HG02759 (cell line): ENCODE data around the gene PLCB1.
A peak's percentile ranks its signal among the peaks of the same experiment; 100 is the strongest.
"Not testable (repeated sequence)": the region's sequence is repeated elsewhere in the genome, so short reads cannot be mapped to it uniquely, and the experiment has no call there.

Source experiments
- ATAC-seq: cut with Tn5 transposase; IDR thresholded peaks from one replicate; pipeline ENCODE4 v1.9.1; 2021; ENCODE audit warnings: mild to moderate bottlenecking, moderate library complexity; ENCODE audit not compliant: unreplicated experiment

Gene PLCB1

GRCh38 chr20:8431538-8432434, 299.7 kb downstream of the PLCB1 start:
- ATAC-seq = no peak

GRCh38 chr20:8432435-8433148, 300.5 kb downstream of the PLCB1 start:
- no peak for ATAC-seq

DNA sequence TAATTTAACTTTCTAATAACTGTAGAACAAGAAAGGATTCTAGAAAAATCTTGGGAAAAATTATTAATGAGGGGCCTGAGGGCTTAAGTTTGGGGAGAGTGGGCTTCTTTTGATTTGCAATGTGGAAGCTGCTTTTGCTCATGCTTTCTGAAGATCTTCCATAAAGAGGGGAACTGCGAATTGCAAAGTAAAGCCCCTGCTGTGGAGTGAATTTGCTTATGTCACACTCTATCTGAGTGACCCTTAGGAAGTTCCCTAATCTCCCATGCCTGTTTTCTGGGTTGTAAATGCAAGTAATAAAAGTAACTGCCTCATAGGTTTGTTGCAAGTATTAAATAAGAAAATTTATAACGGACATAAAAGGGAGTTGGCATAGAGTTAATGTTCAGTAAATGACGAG, 301.2 kb downstream of the PLCB1 start:
- ATAC-seq = no peak

- ATAC-seq = no peak
Observed at GRCh38 chr20:8434326-8434876, 302.3 kb downstream of the PLCB1 start.

DNA sequence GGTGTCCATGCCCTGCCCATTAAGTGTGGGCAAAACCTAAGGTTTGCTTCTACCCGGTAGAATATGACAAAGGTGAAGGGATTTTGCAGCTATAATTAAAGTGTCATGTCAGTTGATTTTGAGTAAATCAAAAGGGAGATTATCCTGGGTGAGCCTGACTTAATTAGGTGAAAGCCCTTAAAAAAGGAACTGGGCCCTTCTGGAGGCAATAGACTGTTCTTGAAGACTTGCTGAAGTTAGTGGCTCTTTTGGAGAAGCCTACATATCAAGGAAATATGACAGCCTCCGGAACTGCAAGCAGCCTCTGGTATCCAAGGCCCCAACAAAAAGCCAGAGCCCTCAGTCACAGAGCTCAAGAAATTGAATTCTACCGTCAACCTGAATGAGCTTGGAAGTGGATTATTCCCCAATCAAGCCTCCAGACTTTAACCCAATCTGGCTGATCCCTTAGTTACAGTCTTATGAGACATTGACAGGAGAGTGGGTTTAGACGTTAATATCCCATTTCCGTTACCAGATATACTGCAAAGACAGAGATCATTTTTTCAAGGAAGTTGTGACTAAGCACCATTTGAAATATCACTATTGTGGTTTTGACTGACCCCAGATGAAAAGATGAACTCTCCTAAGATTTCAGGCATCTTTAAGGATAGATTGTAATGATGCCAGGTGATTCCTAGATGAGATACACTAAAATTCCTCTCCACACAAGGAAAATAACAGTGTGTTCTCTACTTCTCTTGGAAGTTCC, 303.4 kb downstream of the PLCB1 start:
- no peak for ATAC-seq

GRCh38 chr20:8436938-8437337, 304.9 kb downstream of the PLCB1 start:
- not testable (repeated sequence) for ATAC-seq

DNA sequence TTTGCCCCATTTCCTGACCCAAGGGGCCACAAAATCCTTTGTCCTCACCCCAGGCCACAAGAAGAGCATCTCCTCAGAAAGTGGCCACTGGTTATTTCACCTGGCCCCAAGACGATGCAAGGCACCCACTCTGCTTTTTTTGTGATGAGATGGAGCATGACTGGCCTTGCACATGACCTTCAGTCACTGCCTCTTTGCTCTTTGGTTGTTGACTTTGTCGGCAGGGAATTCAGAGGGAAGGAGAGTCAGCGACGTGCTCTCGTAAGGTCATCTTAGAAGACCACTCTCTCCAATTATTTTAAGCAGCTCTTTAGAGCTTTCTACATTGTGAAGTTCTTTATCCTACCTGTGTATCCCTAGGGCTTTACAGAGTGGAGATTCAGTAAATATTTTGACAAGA, 306.7 kb downstream of the PLCB1 start:
- ATAC-seq = no peak

DNA sequence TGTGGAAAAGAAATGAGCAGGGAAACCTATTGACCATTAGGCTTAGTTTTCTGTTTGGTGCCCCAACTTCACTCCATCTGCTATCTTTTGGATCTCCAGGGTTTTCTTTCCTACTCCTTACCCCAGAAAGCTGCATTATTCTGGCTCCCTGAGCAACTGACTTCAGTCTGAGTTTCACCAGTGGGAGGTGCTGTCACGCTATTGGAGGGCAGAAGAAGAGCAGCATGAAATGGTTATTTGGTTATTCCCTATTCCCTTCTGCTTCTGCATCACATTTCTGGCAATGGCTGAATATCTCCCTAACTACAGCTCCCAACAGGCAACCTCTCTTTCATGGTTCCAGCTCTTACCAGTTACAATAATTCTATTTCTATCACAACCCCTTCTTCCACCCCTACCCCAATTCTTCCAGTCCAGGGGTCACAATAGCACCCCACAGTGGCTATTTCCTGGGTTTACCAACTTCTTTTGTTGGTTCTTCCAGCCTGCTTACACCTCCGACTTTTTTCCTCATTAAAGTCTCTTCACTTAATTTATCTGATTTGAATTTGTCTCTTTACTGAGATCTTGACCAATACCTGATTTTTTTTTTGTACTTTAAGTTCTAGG, 311.5 kb downstream of the PLCB1 start:
- ATAC-seq = no peak

DNA sequence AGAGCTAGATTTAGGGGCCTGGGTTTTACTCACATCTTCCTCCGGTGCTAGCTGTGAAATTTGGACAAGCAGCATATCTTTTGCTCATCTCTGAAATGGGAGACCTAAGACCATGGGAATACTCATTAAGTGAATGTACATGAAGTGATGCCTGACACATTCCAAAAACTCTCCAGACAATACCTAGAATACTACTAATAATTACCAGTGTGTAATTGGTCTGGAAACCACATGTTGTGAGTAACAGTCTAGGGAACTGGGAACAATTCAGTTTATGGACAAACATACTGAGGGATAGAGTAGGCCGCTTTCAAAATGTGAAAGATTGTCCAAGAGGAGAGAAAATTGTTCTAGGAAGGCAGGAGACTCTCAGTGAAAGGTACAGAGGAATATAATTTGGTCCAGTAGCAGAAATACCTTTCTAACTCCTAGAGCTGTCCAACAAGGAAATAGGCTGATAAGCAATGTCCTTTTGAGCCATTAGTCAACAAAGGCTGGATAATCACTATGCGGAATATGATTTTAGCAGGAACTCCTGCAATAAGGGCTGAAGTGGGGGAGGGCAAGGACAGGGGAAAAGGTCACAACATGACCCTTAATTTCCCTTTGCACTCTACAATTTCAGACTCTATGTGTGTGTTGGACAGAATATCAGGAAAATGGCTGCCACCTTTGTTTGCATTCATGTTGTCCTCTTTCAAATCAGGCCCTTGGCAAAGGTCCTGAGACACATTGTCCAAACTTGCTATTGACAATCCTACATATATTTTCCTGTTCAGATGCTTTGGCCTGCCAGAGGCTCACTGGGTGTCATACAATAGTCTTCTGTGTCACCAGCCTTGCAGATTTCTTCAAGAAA, 315.4 kb downstream of the PLCB1 start:
- ATAC-seq = no peak

GRCh38 chr20:8449123-8449522, 317.1 kb downstream of the PLCB1 start:
- ATAC-seq = no peak

- peak; percentile 79 for ATAC-seq
Observed at GRCh38 chr20:8454137-8454712, 322.2 kb downstream of the PLCB1 start.

GRCh38 chr20:8456765-8457164, 324.7 kb downstream of the PLCB1 start:
- ATAC-seq = no peak

DNA sequence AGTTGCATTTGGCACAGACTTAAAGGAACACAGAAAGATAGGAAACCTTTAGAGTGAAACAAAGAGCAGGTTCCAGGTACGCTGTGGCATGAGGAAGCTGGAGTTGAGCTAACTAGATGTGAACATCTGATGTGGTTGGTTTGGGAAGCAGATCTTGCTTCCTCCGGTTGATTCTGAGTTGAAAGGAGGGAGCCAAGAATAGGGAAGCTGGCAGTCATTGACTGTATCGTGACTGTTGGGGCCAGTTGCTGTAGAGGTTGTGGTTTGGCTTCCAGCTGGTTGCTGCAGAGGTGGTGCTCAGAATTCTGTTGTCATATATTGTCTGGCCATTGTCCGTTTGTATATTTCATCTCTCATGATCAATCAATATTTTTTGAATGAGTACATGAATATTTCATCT, 325.9 kb downstream of the PLCB1 start:
- ATAC-seq = no peak

- no peak for ATAC-seq
Observed at GRCh38 chr20:8461186-8461585, 329.1 kb downstream of the PLCB1 start.

- no peak for ATAC-seq
Observed at GRCh38 chr20:8464368-8464767, 332.3 kb downstream of the PLCB1 start.

GRCh38 chr20:8466781-8467180, 334.7 kb downstream of the PLCB1 start:
- ATAC-seq = not testable (repeated sequence)

GRCh38 chr20:8470156-8470555, 338.1 kb downstream of the PLCB1 start:
- ATAC-seq = no peak

- no peak for ATAC-seq
Observed at GRCh38 chr20:8471465-8471864, 339.4 kb downstream of the PLCB1 start.

DNA sequence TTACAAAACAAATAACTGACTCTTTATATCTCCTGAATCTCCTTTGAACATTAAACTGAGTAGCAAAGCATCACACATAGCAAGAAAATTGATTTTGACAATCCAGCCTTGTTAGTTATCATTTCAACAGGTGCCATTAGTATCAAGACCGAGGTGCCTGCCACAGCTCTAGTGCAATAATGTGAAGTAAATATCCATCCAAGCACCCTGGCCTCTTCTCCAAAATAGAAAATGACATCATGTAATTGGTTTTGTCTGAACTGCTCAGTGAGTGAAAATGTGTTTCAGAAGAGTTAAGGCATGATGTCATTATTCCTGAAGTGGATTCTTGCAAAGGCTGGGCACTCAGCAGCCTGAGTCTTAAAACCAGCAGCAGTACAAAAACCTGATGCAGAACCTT, 341.4 kb downstream of the PLCB1 start:
- ATAC-seq = no peak
